Right lobe of liver (tissue), 6 donors: Measurements from ENCODE around the gene ANP32E. TPM values are rescaled to one million over a fixed set of nuclear protein-coding genes. Genes with fewer than 3 reads are reported as not detected.

ENCODE experiments used
- ATAC-seq, 4 donors: fragments of 200-7000 bp; cut with Tn5 transposase; one replicate each; pipeline ENCODE4 v1.9.1; 2020; ENCODE audit warnings: mild to moderate bottlenecking in 4 of 4, moderate library complexity in 4 of 4
- DNase-seq, 3 donors: peaks; one replicate each; pipeline ENCODE4 v3.0.0-alpha.2; 2020
- H3K27ac ChIP-seq, 3 donors: fragments of 200-600 bp; one replicate each; pipeline ENCODE4 v1.8.0; 2022
- H3K27me3 ChIP-seq, 2 donors: fragments of 200-600 bp; one replicate each; pipeline ENCODE4 v1.8.0; 2022
- H3K36me3 ChIP-seq, 4 donors: fragments of 200-600 bp; sonication (generic) in 1 of 4; one replicate each; pipeline versions ENCODE4 v1.5.1 to v1.8.0; 2017 to 2022; ENCODE audit warnings: control low read depth in 1 of 4
- H3K4me1 ChIP-seq, 4 donors: fragments of 200-600 bp; sonication (generic) in 1 of 4; one replicate each; pipeline versions ENCODE4 v1.5.1 to v1.8.0; 2017 to 2022; ENCODE audit warnings: control low read depth in 1 of 4
- H3K4me3 ChIP-seq, 3 donors: fragments of 200-600 bp; one replicate each; pipeline ENCODE4 v1.8.0; 2022
- H3K9me3 ChIP-seq, 4 donors: fragments of 200-600 bp; sonication (generic) in 1 of 4; one replicate each; pipeline versions ENCODE4 v1.5.1 to v1.8.0; 2017 to 2022; ENCODE audit warnings: control low read depth in 1 of 4
- CTCF ChIP-seq, 4 donors: fragments of 200-600 bp in 3 of 4; fragments of 450-650 bp in 1 of 4; IDR thresholded peaks; one replicate each; pipeline versions ENCODE4 v1.5.1 to v1.8.0; 2016 to 2022; ENCODE audit warnings: antibody characterized with exemption in 4 of 4, mild to moderate bottlenecking in 2 of 4
- POLR2A ChIP-seq: fragments of 450-650 bp; IDR thresholded peaks from one replicate; pipeline ENCODE4 v1.6.1; 2017; ENCODE audit warnings: antibody characterized with exemption, mild to moderate bottlenecking
- WGBS: methylation state at CpG from one replicate; pipeline ENCODE4 v1.1.6; 2018; ENCODE audit warnings: low coverage, low lambda C conversion rate; ENCODE audit not compliant: insufficient coverage; ENCODE audit errors: missing lambda C conversion rate; 5-methylcytosine and 5-hydroxymethylcytosine counted together
- intact Hi-C, 2 donors: fragments of 100-400 bp; cut with DNase I; formaldehyde crosslinking; loops; one replicate each; pipeline versions ENCODE4 v1.11.2 to v1.14.1; 2022
- long read RNA-seq: library from polyadenylated mRNA; unstranded; transcript quantifications from one replicate; pipeline ENCODE4 v2.0.0, GENCODE V29; 2019
- total RNA-seq, 6 experiments: library from RNA; depleted of rRNA in 2 of 6; stranded (reverse); fragments of >200 nt in 2 of 6; fragmentation: NEBNext Ultra II Directional in 3 of 6; extraction: Animal tissue kit (Norgen Biotek cat#: 25700) in 3 of 6; gene quantifications; one replicate each; pipeline versions ENCODE4 v1.1.0 to v1.2.4, GENCODE V29; 2016 to 2023
- donor health status: DM: no; HTN: yes; CAD: no.
- donor health status: DM: no; HTN: no; CAD: no.
- donor health status: DM: no; HTN: no; CAD: no.
- donor health status: DM: no; HTN: yes; CAD: no.
- donor health status: DM: no; HTN: yes; CAD: no.

ANP32E gene
- 10 to 100 TPM in 3 of 6 experiments, 1 to 10 TPM in 3; 9.3 to 16.3 (median 11.0) TPM for total RNA-seq
- long read RNA-seq, partial matches to known transcripts, result 3 of 4 reads
- long read RNA-seq, other reads (novel, unspliced or antisense), result 1 of 4 reads

DNA sequence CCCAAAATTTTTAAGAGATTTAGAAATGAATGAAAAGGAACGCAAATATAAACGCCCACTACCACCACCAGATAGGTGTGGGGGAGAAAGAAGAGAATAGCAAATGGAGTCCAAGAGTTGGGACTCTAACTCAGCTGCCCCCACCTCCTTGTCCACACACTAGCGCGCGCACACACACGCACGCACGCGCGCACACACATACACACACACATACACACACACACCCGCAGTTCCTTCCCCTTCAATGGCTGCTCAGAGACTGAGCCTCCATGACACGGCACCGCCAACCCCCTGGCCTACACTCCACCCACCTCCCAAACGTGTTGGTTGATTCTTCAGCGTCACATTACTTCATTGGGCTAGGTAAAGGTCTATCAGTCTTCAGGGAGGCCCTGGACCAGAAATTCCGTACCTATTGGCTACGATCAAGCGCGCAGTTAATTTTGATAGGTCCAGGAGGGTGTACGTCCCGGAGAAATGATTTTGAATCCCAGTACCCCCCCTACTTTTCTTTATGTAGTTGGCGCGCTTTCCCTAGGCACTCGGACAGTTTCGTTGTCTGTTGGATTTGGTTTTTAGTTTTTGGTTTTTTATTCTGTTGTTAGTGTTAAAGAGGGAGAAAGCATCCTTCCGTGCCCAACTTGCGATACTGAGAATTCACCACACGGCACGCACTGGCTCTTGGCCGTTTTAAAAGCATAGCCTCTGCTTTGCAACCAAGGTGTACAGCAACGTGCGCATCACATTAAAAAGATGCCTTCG is at the start of gene ANP32E:
Gene ANP32E (minus strand): TSS at position 261 of the 762 bp plus-strand sequence. CDS start 326 bp downstream, outside the sequence.
- peak in 1 of 4 donors; percentile 20 for TF ChIP-seq CTCF (IDR thresholded peaks at IDR 0.05)
- peak; percentile 85 for TF ChIP-seq POLR2A
- Histone ChIP-seq H3K27ac (peak within 1 kb of the TSS; percentile 97 to 98 (median 97)), H3K9me3 (no peaks in the 10 kb centered on the region), H3K4me1 (peaks cover 0 to 11% (median 0%) of the 10 kb centered on the region in 4 donors), H3K27me3 (no peaks in the 10 kb centered on the region), H3K4me3 (peak within 1 kb of the TSS; percentile 76 to 86 (median 80)), H3K36me3 (peaks cover 0 to 2% (median 0%) of the 10 kb centered on the region in 4 donors)
- intact Hi-C loops, result no loop called here
- WGBS, result 0% methylated on average over 21 of the region's 33 CpGs
- ATAC-seq, result peak; percentile 90 to 97 (median 93)
- peak; percentile 92 to 97 (median 96) for DNase-seq

DNA sequence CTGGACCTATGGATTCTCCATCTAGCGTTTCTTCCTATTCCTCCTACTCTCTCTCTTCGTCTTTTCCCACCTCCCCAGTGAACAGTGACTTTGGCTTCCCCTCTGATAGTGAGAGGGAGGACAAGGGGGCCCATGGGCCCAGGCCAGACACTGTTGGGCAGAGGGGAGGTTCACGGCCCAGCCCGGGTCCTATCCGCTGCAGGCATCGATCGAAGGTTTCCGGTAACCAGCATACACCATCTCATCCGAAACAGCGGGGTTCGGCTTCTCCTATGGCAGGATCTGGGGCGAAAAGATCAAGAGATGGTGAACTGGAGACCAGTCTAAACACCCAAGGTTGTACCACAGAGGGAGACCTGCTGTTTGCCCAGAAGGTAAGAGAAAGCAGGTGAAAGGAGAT is 47.3 kb upstream of the ANP32E start:
- DNase-seq (no peak), ATAC-seq (no peak)
- TF ChIP-seq POLR2A (no peak), CTCF (IDR thresholded peaks at IDR 0.05) (no peak)
- intact Hi-C loops, result no loop called here
- H3K36me3 ChIP-seq, result peaks cover 0 to 7% (median 0%) of the 10 kb centered on the region in 4 donors
- H3K4me1 ChIP-seq, result peaks cover 0 to 34% (median 9%) of the 10 kb centered on the region in 4 donors
- H3K27me3 ChIP-seq, result no peaks in the 10 kb centered on the region
- WGBS, result 96% methylated on average over 8 of the region's 12 CpGs
- H3K4me3 ChIP-seq, result peak overlapping the region in 2 of 3 donors; percentile 62
- no peak overlapping the region for H3K27ac ChIP-seq
- H3K9me3 ChIP-seq, result no peaks in the 10 kb centered on the region

GRCh38 chr1:150282558-150282958 is 46.6 kb upstream of the ANP32E start:
- ATAC-seq (peak; percentile 3 to 47 (median 24)), DNase-seq (peak; percentile 40 to 74 (median 69))
- Histone ChIP-seq H3K36me3 (peaks cover 0 to 7% (median 0%) of the 10 kb centered on the region in 4 donors), H3K9me3 (no peaks in the 10 kb centered on the region), H3K4me3 (peak overlapping the region; percentile 35 to 62 (median 62)), H3K4me1 (peaks cover 0 to 41% (median 13%) of the 10 kb centered on the region in 4 donors), H3K27ac (peak overlapping the region in 2 of 3 donors; percentile 58 to 85), H3K27me3 (no peaks in the 10 kb centered on the region)
- intact Hi-C loops, result no loop called here
- 12% methylated on average over 20 of the region's 21 CpGs for WGBS
- TF ChIP-seq POLR2A (no peak), CTCF (IDR thresholded peaks at IDR 0.05) (no peak)

- H3K27ac ChIP-seq, result peak within 1 kb of the TSS; percentile 36 to 86 (median 85)
- TF ChIP-seq CTCF (IDR thresholded peaks at IDR 0.05), result no peak
- peak; percentile 49 for TF ChIP-seq POLR2A
- ATAC-seq (peak; percentile 80 to 93 (median 84)), DNase-seq (peak; percentile 86 to 96 (median 95))
- H3K4me3 ChIP-seq, result peak within 1 kb of the TSS; percentile 35 to 62 (median 62)
- H3K9me3 ChIP-seq, result no peaks in the 10 kb centered on the region
- WGBS, result 2% methylated on average over 36 of the region's 46 CpGs
- H3K36me3 ChIP-seq, result peaks cover 0 to 5% (median 0%) of the 10 kb centered on the region in 4 donors
- intact Hi-C loops, result no loop called here
- no peaks in the 10 kb centered on the region for H3K27me3 ChIP-seq
- peaks cover 0 to 43% (median 13%) of the 10 kb centered on the region in 4 donors for H3K4me1 ChIP-seq
Measured at GRCh38 chr1:150281758-150282557, 46.0 kb upstream of the ANP32E start, which contains the start of gene CIART. TSS of gene CIART (plus strand) at chr1:150282554. CDS start at chr1:150283268, 714 bp downstream.
